Subcutaneous abdominal adipose tissue (tissue), 5 donors: Measurements from ENCODE around the gene LAMA4.

ENCODE experiments used
- H3K27ac ChIP-seq: one replicate; pipeline ENCODE4 v1.7.0; 2013; ENCODE audit warnings: low read depth, mild to moderate bottlenecking, inconsistent platforms, low read length, moderate library complexity
- H3K27me3 ChIP-seq, 5 donors: one replicate each; pipeline ENCODE4 v1.7.0; 2013; ENCODE audit warnings: low read length in 5 of 5, inconsistent platforms in 1 of 5; ENCODE audit not compliant: control insufficient read depth in 5 of 5, insufficient read depth in 4 of 5
- H3K36me3 ChIP-seq, 5 donors: one replicate each; pipeline ENCODE4 v1.7.0; 2013; ENCODE audit warnings: low read length in 5 of 5; ENCODE audit not compliant: control insufficient read depth in 5 of 5, insufficient read depth in 5 of 5
- H3K4me1 ChIP-seq, 5 donors: one replicate each; pipeline ENCODE4 v1.7.0; 2013; ENCODE audit warnings: low read length in 5 of 5, mild to moderate bottlenecking in 3 of 5, moderate library complexity in 1 of 5; ENCODE audit not compliant: control insufficient read depth in 5 of 5, insufficient read depth in 5 of 5
- H3K4me3 ChIP-seq, 5 donors: one replicate each; pipeline ENCODE4 v1.7.0; 2013; ENCODE audit warnings: low read length in 5 of 5, low read depth in 1 of 5
- H3K9ac ChIP-seq, 5 donors: one replicate each; pipeline ENCODE4 v1.7.0; 2013; ENCODE audit warnings: low read length in 5 of 5, mild to moderate bottlenecking in 4 of 5, moderate library complexity in 3 of 5
- H3K9me3 ChIP-seq, 5 donors: one replicate each; pipeline ENCODE4 v1.7.0; 2013; ENCODE audit warnings: low read length in 5 of 5; ENCODE audit not compliant: control insufficient read depth in 5 of 5
- donor health status: healthy.
- donor health status: healthy.
- donor health status: healthy.
- donor health status: healthy.
- donor health status: healthy.

Gene LAMA4

GRCh38 chr6:112288475-112288874 is 34.1 kb upstream of the LAMA4 start:
- Histone ChIP-seq H3K4me1 (peaks cover 6 to 51% (median 29%) of the 10 kb centered on the region in 5 donors), H3K9me3 (no peaks in the 10 kb centered on the region), H3K27ac (peak overlapping the region; percentile 82)

GRCh38 chr6:112287577-112288225 is 33.3 kb upstream of the LAMA4 start:
- no peaks in the 10 kb centered on the region for H3K36me3 ChIP-seq
- no peaks in the 10 kb centered on the region for H3K27me3 ChIP-seq
- H3K27ac ChIP-seq = peak overlapping the region; percentile 82
- peaks cover 6 to 56% (median 34%) of the 10 kb centered on the region in 5 donors for H3K4me1 ChIP-seq
- no peak overlapping the region for H3K9ac ChIP-seq
- no peaks in the 10 kb centered on the region for H3K9me3 ChIP-seq
- H3K4me3 ChIP-seq = no peak overlapping the region

More at GRCh38 chr6:112288475-112288874, 34.1 kb upstream of the LAMA4 start:
- no peak overlapping the region for H3K4me3 ChIP-seq
- no peak overlapping the region for H3K9ac ChIP-seq
- no peaks in the 10 kb centered on the region for H3K36me3 ChIP-seq
- H3K27me3 ChIP-seq = no peaks in the 10 kb centered on the region

GRCh38 chr6:112286500-112287144 is 32.3 kb upstream of the LAMA4 start:
- no peaks in the 10 kb centered on the region for H3K36me3 ChIP-seq
- H3K9me3 ChIP-seq = no peaks in the 10 kb centered on the region
- peaks cover 10 to 60% (median 37%) of the 10 kb centered on the region in 5 donors for H3K4me1 ChIP-seq
- H3K27me3 ChIP-seq = no peaks in the 10 kb centered on the region
- H3K27ac ChIP-seq = no peak overlapping the region
- H3K4me3 ChIP-seq = no peak overlapping the region
- H3K9ac ChIP-seq = no peak overlapping the region

- no peak overlapping the region for H3K9ac ChIP-seq
- H3K4me1 ChIP-seq = peaks cover 11 to 61% (median 38%) of the 10 kb centered on the region in 5 donors
- no peak overlapping the region for H3K27ac ChIP-seq
- no peak overlapping the region for H3K4me3 ChIP-seq
- H3K9me3 ChIP-seq = no peaks in the 10 kb centered on the region
- no peaks in the 10 kb centered on the region for H3K36me3 ChIP-seq
- no peaks in the 10 kb centered on the region for H3K27me3 ChIP-seq
Observed at GRCh38 chr6:112286010-112286409, 31.6 kb upstream of the LAMA4 start.

GRCh38 chr6:112284603-112285002 is 30.2 kb upstream of the LAMA4 start:
- Histone ChIP-seq H3K27ac (no peak overlapping the region), H3K9me3 (no peaks in the 10 kb centered on the region), H3K9ac (no peak overlapping the region), H3K36me3 (no peaks in the 10 kb centered on the region), H3K4me3 (no peak overlapping the region), H3K27me3 (no peaks in the 10 kb centered on the region), H3K4me1 (peaks cover 12 to 64% (median 45%) of the 10 kb centered on the region in 5 donors)

- H3K9me3 ChIP-seq = no peaks in the 10 kb centered on the region
Observed at GRCh38 chr6:112283621-112284020, 29.3 kb upstream of the LAMA4 start.

GRCh38 chr6:112281821-112282615 is 27.7 kb upstream of the LAMA4 start:
- Histone ChIP-seq H3K27me3 (no peaks in the 10 kb centered on the region), H3K4me1 (peaks cover 11 to 50% (median 39%) of the 10 kb centered on the region in 5 donors), H3K27ac (peak overlapping the region; percentile 53), H3K36me3 (no peaks in the 10 kb centered on the region), H3K9me3 (no peaks in the 10 kb centered on the region), H3K4me3 (no peak overlapping the region), H3K9ac (peak overlapping the region in 2 of 5 donors; percentile 2 to 11)

More at GRCh38 chr6:112283621-112284020, 29.3 kb upstream of the LAMA4 start:
- Histone ChIP-seq H3K4me1 (peaks cover 11 to 63% (median 44%) of the 10 kb centered on the region in 5 donors), H3K36me3 (no peaks in the 10 kb centered on the region), H3K27me3 (no peaks in the 10 kb centered on the region), H3K27ac (no peak overlapping the region), H3K9ac (no peak overlapping the region), H3K4me3 (no peak overlapping the region)

- peaks cover 11 to 43% (median 39%) of the 10 kb centered on the region in 5 donors for H3K4me1 ChIP-seq
- H3K9ac ChIP-seq = no peak overlapping the region
- H3K4me3 ChIP-seq = no peak overlapping the region
- H3K27ac ChIP-seq = peak overlapping the region; percentile 47
- H3K9me3 ChIP-seq = no peaks in the 10 kb centered on the region
- H3K36me3 ChIP-seq = no peaks in the 10 kb centered on the region
- no peaks in the 10 kb centered on the region for H3K27me3 ChIP-seq
Observed at GRCh38 chr6:112279031-112279935, 24.9 kb upstream of the LAMA4 start.

GRCh38 chr6:112275365-112275764 is 21.0 kb upstream of the LAMA4 start:
- no peaks in the 10 kb centered on the region for H3K36me3 ChIP-seq
- no peak overlapping the region for H3K4me3 ChIP-seq
- H3K9ac ChIP-seq = no peak overlapping the region
- no peaks in the 10 kb centered on the region for H3K27me3 ChIP-seq
- H3K27ac ChIP-seq = no peak overlapping the region
- peaks cover 5 to 17% (median 16%) of the 10 kb centered on the region in 5 donors for H3K4me1 ChIP-seq
- no peaks in the 10 kb centered on the region for H3K9me3 ChIP-seq
